B cell (primary cell): Measurements from ENCODE around the gene TSPAN17.

ENCODE experiments used
- EZH2 ChIP-seq: IDR thresholded peaks from 2 replicates; pipeline ENCODE4 v1.6.1; 2012; ENCODE audit warnings: borderline replicate concordance, low read depth, mild to moderate bottlenecking, moderate library complexity, low read length; ENCODE audit not compliant: insufficient read depth, poor library complexity, severe bottlenecking
- TF ChIP-seq, protein P1 (sequence below): fragments of 200-600 bp; IDR thresholded peaks from one replicate; pipeline ENCODE4 v1.8.0; 2022; ENCODE audit warnings: antibody characterized with exemption, mild to moderate bottlenecking

DNA sequence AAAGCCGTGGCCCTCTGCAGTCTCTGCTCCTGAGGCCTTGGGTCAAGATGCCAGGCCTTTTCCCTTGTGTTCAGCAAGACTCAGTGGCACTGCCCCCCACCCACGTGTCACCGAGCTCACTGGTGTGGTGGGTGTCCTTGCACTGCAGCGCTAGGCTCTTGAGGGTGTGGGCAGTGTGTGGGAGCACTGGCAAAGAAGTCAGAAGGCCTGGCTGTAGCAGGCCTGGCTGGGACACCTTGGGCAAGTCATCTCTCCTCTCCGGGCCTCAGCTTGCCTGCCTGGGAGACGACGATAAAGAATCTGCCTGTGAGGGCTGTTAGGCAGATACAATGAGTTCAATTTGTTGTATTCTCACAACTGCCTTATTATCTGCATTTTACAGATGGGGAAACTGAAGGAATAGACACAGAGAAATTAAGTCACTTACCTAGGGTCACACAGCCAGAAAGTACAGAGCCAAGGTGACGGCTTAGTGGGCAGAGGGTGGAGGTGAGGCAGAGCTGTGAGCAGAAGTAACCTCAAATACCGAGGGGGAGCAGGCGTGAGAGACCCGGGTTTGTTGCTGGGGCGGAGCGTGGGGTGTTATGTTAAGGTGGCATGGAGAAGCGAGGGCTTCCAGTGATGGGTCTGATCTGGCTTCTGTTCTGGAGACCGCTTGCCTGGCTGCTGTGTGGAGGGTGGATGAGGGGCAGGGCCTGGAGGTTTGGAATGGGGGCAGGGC, 1.4 kb downstream of the TSPAN17 start:
- TF ChIP-seq, protein P1, sequence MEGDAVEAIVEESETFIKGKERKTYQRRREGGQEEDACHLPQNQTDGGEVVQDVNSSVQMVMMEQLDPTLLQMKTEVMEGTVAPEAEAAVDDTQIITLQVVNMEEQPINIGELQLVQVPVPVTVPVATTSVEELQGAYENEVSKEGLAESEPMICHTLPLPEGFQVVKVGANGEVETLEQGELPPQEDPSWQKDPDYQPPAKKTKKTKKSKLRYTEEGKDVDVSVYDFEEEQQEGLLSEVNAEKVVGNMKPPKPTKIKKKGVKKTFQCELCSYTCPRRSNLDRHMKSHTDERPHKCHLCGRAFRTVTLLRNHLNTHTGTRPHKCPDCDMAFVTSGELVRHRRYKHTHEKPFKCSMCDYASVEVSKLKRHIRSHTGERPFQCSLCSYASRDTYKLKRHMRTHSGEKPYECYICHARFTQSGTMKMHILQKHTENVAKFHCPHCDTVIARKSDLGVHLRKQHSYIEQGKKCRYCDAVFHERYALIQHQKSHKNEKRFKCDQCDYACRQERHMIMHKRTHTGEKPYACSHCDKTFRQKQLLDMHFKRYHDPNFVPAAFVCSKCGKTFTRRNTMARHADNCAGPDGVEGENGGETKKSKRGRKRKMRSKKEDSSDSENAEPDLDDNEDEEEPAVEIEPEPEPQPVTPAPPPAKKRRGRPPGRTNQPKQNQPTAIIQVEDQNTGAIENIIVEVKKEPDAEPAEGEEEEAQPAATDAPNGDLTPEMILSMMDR, result no peak
- no peak for TF ChIP-seq EZH2
